NB4 (cell line): ENCODE data around the gene IGFL1.
A peak's percentile ranks its signal among the peaks of the same experiment; 100 is the strongest.
"Not testable (repeated sequence)": the region's sequence is repeated elsewhere in the genome, so short reads cannot be mapped to it uniquely, and the experiment has no call there.

Experiments
- DNase-seq: peaks from one replicate; pipeline ENCODE4 v3.0.0; 2010; ENCODE audit warnings: low read depth
- H3K4me3 ChIP-seq: one replicate; pipeline ENCODE4 v1.5.1; 2011; ENCODE audit warnings: mild to moderate bottlenecking, low read depth, low read length, moderate library complexity
- MYC ChIP-seq: IDR thresholded peaks from 2 replicates; pipeline ENCODE4 v1.6.1; 2011; ENCODE audit warnings: low read depth, low read length
- POLR2A ChIP-seq: IDR thresholded peaks from 2 replicates; pipeline ENCODE4 v1.6.1; 2011; ENCODE audit warnings: mild to moderate bottlenecking; ENCODE audit not compliant: insufficient read length; ENCODE audit errors: extremely low read depth
- TF ChIP-seq, protein P1 (sequence below): IDR thresholded peaks from one replicate; pipeline ENCODE4 v1.5.1; 2012; ENCODE audit warnings: low read depth, low read length
- TF ChIP-seq, protein P2 (sequence below): IDR thresholded peaks from 2 replicates; pipeline ENCODE4 v1.6.1; 2011; ENCODE audit warnings: low read depth, low read length

IGFL1 gene

DNA sequence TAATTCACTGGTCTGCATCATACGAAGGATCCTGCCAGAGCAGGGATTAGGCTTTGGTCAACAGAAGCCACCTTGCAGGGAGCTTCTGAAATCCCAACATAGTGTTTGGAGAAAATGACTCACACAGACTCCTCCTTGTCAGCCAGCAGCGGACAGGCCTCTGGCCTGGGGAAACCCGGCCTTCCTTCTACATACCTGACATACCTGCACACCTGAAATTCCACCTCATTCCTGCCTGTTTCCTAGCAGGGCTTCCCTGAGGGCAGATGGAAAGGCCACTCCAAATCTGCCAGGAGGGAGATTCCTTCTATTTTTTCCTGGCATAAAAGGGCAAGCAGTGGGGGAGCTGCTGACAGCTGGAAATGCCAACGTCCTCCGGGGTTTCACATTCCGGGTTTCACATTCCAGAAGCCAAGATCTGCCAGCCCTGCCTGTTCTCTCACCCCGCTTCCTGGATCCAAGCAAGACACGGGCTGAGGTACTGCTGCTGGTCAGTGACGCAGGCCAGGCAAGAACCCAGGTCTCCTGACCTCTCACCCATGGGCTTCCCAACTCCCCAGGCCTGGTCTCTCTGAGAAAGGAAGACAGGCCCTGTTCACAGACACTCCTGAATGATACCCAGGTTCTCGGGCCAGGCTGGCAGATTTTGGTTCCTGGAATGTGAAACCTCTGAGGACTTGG, 18.2 kb upstream of the IGFL1 start:
- no peak overlapping the region for H3K4me3 ChIP-seq
- TF ChIP-seq MYC (no peak), POLR2A (no peak)
- TF ChIP-seq, protein P1, sequence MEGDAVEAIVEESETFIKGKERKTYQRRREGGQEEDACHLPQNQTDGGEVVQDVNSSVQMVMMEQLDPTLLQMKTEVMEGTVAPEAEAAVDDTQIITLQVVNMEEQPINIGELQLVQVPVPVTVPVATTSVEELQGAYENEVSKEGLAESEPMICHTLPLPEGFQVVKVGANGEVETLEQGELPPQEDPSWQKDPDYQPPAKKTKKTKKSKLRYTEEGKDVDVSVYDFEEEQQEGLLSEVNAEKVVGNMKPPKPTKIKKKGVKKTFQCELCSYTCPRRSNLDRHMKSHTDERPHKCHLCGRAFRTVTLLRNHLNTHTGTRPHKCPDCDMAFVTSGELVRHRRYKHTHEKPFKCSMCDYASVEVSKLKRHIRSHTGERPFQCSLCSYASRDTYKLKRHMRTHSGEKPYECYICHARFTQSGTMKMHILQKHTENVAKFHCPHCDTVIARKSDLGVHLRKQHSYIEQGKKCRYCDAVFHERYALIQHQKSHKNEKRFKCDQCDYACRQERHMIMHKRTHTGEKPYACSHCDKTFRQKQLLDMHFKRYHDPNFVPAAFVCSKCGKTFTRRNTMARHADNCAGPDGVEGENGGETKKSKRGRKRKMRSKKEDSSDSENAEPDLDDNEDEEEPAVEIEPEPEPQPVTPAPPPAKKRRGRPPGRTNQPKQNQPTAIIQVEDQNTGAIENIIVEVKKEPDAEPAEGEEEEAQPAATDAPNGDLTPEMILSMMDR, result no peak
- TF ChIP-seq, protein P2, sequence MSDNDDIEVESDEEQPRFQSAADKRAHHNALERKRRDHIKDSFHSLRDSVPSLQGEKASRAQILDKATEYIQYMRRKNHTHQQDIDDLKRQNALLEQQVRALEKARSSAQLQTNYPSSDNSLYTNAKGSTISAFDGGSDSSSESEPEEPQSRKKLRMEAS, result no peak
- DNase-seq, result no peak

DNA sequence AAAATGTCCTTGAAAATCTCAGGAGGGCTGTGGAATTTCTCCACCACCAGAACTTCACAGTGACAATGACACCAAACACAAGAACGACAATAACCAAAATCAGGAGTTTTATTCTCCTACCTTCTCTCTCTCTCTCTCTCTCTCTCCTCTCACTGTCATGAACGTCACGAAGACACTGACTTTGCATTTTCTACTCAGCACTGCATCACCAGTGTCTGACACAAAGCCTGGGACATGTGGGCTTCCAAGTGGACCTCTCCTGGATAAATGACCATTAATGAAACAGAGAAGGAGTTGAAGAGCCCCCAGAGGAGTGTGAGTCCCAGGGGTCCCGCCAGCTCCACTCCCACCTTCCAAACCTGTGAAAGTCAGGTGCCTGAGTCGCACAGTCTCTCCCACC, 16.9 kb upstream of the IGFL1 start:
- not testable (repeated sequence) for H3K4me3 ChIP-seq, DNase-seq

DNA sequence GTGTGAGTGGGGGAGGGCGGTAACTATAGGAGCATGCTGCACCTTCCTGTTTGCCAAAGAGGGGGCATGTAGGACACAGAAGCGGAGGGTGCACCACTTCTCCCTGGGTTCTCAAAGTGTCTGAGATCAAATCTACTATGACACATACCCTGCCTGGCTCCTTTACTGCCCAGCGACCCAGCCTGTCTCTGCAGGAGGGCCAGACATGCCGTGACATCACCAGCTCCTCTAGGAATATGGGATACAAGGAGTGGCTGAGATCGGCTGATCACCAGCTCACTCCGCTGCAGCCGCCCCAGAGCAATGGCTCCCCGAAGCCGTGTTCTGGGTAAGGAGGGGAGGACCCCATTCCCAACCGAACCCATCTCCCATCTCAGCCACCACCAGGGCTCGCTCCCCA, 16.4 kb upstream of the IGFL1 start:
- TF ChIP-seq POLR2A (no peak), MYC (no peak)
- TF ChIP-seq, protein P2, result no peak
- TF ChIP-seq, protein P1, result no peak
- H3K4me3 ChIP-seq, result no peak overlapping the region
- no peak for DNase-seq

DNA sequence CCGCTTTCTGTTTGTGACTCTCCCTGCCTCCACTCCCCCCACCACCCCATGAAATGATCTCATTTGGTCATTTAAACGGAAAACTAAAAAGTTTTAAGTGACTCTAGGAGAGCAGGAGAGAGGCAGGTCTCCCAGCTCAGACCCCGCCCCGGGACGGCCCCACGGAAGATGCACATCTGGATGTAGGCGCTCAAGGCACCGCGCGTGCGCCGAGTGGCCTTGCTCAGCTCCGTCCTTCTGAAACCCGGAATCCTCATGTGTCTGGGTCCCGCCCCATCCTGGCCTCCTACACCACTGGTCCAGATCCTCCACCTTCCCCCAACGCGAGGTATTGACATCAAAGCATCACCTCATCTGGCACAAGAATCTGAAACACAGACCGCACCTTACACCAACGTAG, 15.7 kb upstream of the IGFL1 start:
- DNase-seq, result no peak
- TF ChIP-seq, protein P1, result no peak
- TF ChIP-seq POLR2A (no peak), MYC (no peak)
- TF ChIP-seq, protein P2, result no peak
- H3K4me3 ChIP-seq, result no peak overlapping the region

DNA sequence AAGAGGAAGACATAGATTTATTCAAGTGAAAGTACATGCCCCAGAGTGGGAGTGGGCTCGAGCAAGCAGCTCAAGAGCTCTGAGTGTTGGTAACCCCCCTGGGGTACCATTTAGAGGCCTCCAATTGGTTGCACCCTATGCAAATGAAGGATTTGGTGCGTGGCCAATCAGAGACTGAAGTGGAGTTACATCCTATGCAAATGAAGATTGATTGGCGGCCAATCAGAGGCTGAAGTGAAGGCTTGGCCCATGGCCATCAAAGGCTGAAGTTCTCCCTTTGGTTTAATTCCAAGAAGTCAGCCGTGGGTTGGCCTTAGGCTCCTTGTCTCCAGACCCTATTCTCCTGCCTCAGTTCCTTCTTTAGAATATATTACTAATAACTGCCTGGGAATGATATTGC, 12.9 kb upstream of the IGFL1 start:
- TF ChIP-seq, protein P1, result no peak
- TF ChIP-seq, protein P2, result no peak
- TF ChIP-seq POLR2A (no peak), MYC (no peak)
- peak; percentile 33 for DNase-seq
- H3K4me3 ChIP-seq, result no peak overlapping the region

DNA sequence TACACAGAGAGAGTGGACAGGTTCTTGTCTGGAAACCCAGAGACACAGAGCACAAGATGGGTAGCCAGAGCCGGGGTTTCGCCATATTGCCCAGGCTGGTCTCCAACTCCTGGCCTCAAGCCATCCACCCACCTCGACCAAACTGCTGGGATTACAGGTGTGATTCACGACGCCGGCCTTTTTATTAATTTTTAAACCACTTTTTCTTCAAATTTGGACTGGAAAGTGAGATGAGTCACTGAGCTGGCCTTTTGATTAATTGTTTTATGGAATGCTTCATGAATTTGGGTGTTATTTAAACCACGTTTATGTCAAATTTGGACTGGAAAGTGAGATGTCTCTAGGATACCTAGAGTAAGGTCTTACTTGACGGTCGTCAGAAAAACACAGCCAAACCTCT, 12.1 kb upstream of the IGFL1 start:
- H3K4me3 ChIP-seq, result no peak overlapping the region
- DNase-seq, result no peak
- TF ChIP-seq POLR2A (no peak), MYC (no peak)
- TF ChIP-seq, protein P1, result no peak
- TF ChIP-seq, protein P2, result no peak
